GM23338 (cell line): ENCODE results near the gene KIRREL3. TPM values are rescaled to one million over a fixed set of nuclear protein-coding genes. Genes with fewer than 3 reads are reported as not detected.

Experiments
- ATAC-seq: fragments of 200-7000 bp; cut with Tn5 transposase; 3 replicates; pipeline ENCODE4 v1.9.1; 2020
- DNase-seq: peaks from one replicate; pipeline ENCODE4 v3.0.0-alpha.2; 2015; ENCODE audit warnings: low spot score
- H2AFZ ChIP-seq: fragments of 200-600 bp; sonication (generic); 2 replicates; pipeline ENCODE4 v1.8.0; 2016; ENCODE audit warnings: antibody characterized with exemption, mild to moderate bottlenecking, moderate library complexity
- H3F3A ChIP-seq: fragments of 200-600 bp; sonication (generic); replicated peaks from 2 replicates; pipeline ENCODE4 v1.8.0; 2017; ENCODE audit warnings: antibody characterized with exemption, mixed run types, low read depth
- H3K27ac ChIP-seq: fragments of 200-600 bp; sonication (generic); 2 replicates; pipeline ENCODE4 v1.6.1; 2016; ENCODE audit warnings: low read depth
- H3K27me3 ChIP-seq: fragments of 200-600 bp; sonication (generic); 2 replicates; pipeline ENCODE4 v1.8.0; 2016; ENCODE audit warnings: mild to moderate bottlenecking, mixed run types, moderate library complexity; ENCODE audit not compliant: insufficient read depth
- H3K36me3 ChIP-seq: fragments of 200-600 bp; sonication (generic); 2 replicates; pipeline ENCODE4 v1.8.0; 2016; ENCODE audit warnings: mild to moderate bottlenecking; ENCODE audit not compliant: insufficient read depth
- H3K4me1 ChIP-seq: fragments of 200-600 bp; sonication (generic); 2 replicates; pipeline ENCODE4 v1.8.0; 2016; ENCODE audit warnings: mild to moderate bottlenecking, moderate library complexity; ENCODE audit not compliant: insufficient read depth
- H3K4me2 ChIP-seq: fragments of 200-600 bp; sonication (generic); 2 replicates; pipeline ENCODE4 v1.7.1; 2017; ENCODE audit warnings: mixed run types
- H3K4me3 ChIP-seq: fragments of 200-600 bp; sonication (generic); 2 replicates; pipeline ENCODE4 v1.6.1; 2016; ENCODE audit warnings: mixed run types
- H3K79me2 ChIP-seq: fragments of 200-600 bp; sonication (generic); replicated peaks from 2 replicates; pipeline ENCODE4 v1.8.0; 2017; ENCODE audit warnings: mild to moderate bottlenecking; ENCODE audit not compliant: insufficient read depth
- H3K9me2 ChIP-seq: fragments of 200-600 bp; sonication (generic); 2 replicates; pipeline ENCODE4 v1.8.0; 2017; ENCODE audit not compliant: insufficient read depth
- H4K20me1 ChIP-seq: fragments of 200-600 bp; sonication (generic); replicated peaks from 2 replicates; pipeline ENCODE4 v1.8.0; 2017; ENCODE audit warnings: mild to moderate bottlenecking; ENCODE audit not compliant: insufficient read depth
- H3K27ac Mint-ChIP-seq: 2 replicates; pipeline ENCODE4 v1.8.0; 2020; ENCODE audit warnings: inconsistent platforms, mild to moderate bottlenecking, moderate library complexity, mixed read lengths
- H3K27me3 Mint-ChIP-seq: 3 replicates; pipeline ENCODE4 v1.8.0; 2022; ENCODE audit warnings: low read depth, mild to moderate bottlenecking, moderate library complexity, mixed read lengths, inconsistent platforms; ENCODE audit not compliant: insufficient read depth, poor library complexity
- H3K36me3 Mint-ChIP-seq: 3 replicates; pipeline ENCODE4 v1.8.0; 2021; ENCODE audit warnings: low read depth, mild to moderate bottlenecking, inconsistent platforms, moderate library complexity, mixed read lengths
- H3K4me1 Mint-ChIP-seq: 3 replicates; pipeline ENCODE4 v1.8.0; 2020; ENCODE audit warnings: mild to moderate bottlenecking, inconsistent platforms, mixed read lengths
- H3K4me3 Mint-ChIP-seq: 3 replicates; pipeline ENCODE4 v1.8.0; 2021; ENCODE audit warnings: moderate library complexity, mild to moderate bottlenecking, inconsistent platforms, mixed read lengths
- H3K9me3 Mint-ChIP-seq: 3 replicates; pipeline ENCODE4 v1.8.0; 2020; ENCODE audit warnings: moderate library complexity, mild to moderate bottlenecking, inconsistent platforms, mixed read lengths
- CTCF ChIP-seq, 2 experiments: fragments of 200-600 bp in 1 of 2; sonication (generic) in 1 of 2; conservative IDR thresholded peaks; 2 replicates each; pipeline versions ENCODE4 v1.5.1 to v1.6.1; 2016 to 2017; ENCODE audit warnings: antibody characterized with exemption in 2 of 2, low read depth in 2 of 2, mild to moderate bottlenecking in 2 of 2, moderate library complexity in 1 of 2
- ETS1 ChIP-seq: IDR thresholded peaks from 2 replicates; pipeline ENCODE4 v1.6.1; 2016; ENCODE audit warnings: antibody characterized with exemption
- EZH2 ChIP-seq: fragments of 200-600 bp; sonication (generic); IDR thresholded peaks from one replicate; pipeline ENCODE4 v1.8.0; 2017; ENCODE audit warnings: antibody characterized with exemption, mild to moderate bottlenecking, low read depth; ENCODE audit not compliant: unreplicated experiment
- EZH2phosphoT487 ChIP-seq: fragments of 200-600 bp; sonication (generic); IDR thresholded peaks from one replicate; pipeline ENCODE4 v1.8.1; 2018; ENCODE audit warnings: antibody characterized with exemption; ENCODE audit not compliant: unreplicated experiment
- JUNB ChIP-seq: IDR thresholded peaks from one replicate; pipeline ENCODE4 v1.6.1; 2016; ENCODE audit warnings: antibody characterized with exemption; ENCODE audit not compliant: unreplicated experiment
- NANOG ChIP-seq: IDR thresholded peaks from 2 replicates; pipeline ENCODE4 v1.6.1; 2016; ENCODE audit warnings: antibody characterized with exemption, borderline replicate concordance
- POLR2AphosphoS5 ChIP-seq: IDR thresholded peaks from 2 replicates; pipeline ENCODE4 v1.6.1; 2016; ENCODE audit warnings: antibody characterized with exemption, low read depth
- STAT1 ChIP-seq: IDR thresholded peaks from one replicate; pipeline ENCODE4 v1.6.1; 2016; ENCODE audit warnings: antibody characterized with exemption; ENCODE audit not compliant: unreplicated experiment
- ZNF114 ChIP-seq: fragments of 250-450 bp; sonication (Bioruptor Pico); IDR thresholded peaks from 2 replicates; pipeline ENCODE4 v1.5.0; 2020; ENCODE audit warnings: mild to moderate bottlenecking, moderate library complexity
- ZNF462 ChIP-seq: fragments of 250-450 bp; sonication (Bioruptor Pico); IDR thresholded peaks from 2 replicates; pipeline ENCODE4 v1.5.0; 2020; ENCODE audit warnings: mild to moderate bottlenecking, moderate library complexity
- polyA plus RNA-seq: library from polyadenylated mRNA; unstranded; fragments of >200 nt; fragmentation: Nextera tagmentation; extraction: Ambion mirVana; gene quantifications from 2 replicates; pipeline ENCODE4 v1.2.1, GENCODE V29; 2016
- total RNA-seq: library from RNA; depleted of rRNA; stranded (reverse); fragments of >200 nt; shearing (Covaris generic); gene quantifications from 2 replicates; pipeline ENCODE4 v1.2.3, GENCODE V29; 2014

KIRREL3 gene
- total and polyA plus RNA-seq, 2 experiments from 2014 or later = 0.13 to 1.5 TPM

GRCh38 chr11:126727381-126727780 is 273.2 kb downstream of the KIRREL3 start (continued):
- TF ChIP-seq ETS1 = no peak
- TF ChIP-seq STAT1 = no peak
- no peak for TF ChIP-seq CTCF (conservative IDR thresholded peaks at IDR 0.05; ENCODE audit: low read depth in 2 of 2)
- TF ChIP-seq POLR2AphosphoS5 = no peak

- Histone ChIP-seq H3K4me3 (no peak overlapping the region), H3K79me2 (no peaks in the 10 kb centered on the region), H3K36me3 (no peaks in the 10 kb centered on the region), H3K4me1 (no peaks in the 10 kb centered on the region), H3K4me2 (no peak overlapping the region), H3F3A (no peaks in the 10 kb centered on the region), H3K27me3 (no peaks in the 10 kb centered on the region), H3K9me2 (peaks cover 9% of the 10 kb centered on the region; the same call in 1 of the 2 replicates), H2AFZ (no peak overlapping the region), H4K20me1 (no peaks in the 10 kb centered on the region), H3K27ac (no peak overlapping the region)
- Mint-ChIP-seq H3K27me3 (peaks cover 5% of the 10 kb centered on the region), H3K4me1 (no peaks in the 10 kb centered on the region), H3K4me3 (no peak overlapping the region), H3K9me3 (no peaks in the 10 kb centered on the region; the same call in 2 of the 3 replicates), H3K36me3 (no peaks in the 10 kb centered on the region; the same call in 2 of the 3 replicates), H3K27ac (no peak overlapping the region)
- no peak for DNase-seq
- no peak for ATAC-seq
- TF ChIP-seq POLR2AphosphoS5 (no peak), ZNF462 (no peak), NANOG (no peak), EZH2 (no peak), JUNB (no peak), ETS1 (no peak), CTCF (conservative IDR thresholded peaks at IDR 0.05; ENCODE audit: low read depth in 2 of 2) (no peak), ZNF114 (CRISPR knock-in tag) (no peak), EZH2phosphoT487 (no peak)
Observed at GRCh38 chr11:126725521-126725920, 275.0 kb downstream of the KIRREL3 start.
